ENCODE measurements around the gene SULT4A1.

The SULT4A1 gene

DNA sequence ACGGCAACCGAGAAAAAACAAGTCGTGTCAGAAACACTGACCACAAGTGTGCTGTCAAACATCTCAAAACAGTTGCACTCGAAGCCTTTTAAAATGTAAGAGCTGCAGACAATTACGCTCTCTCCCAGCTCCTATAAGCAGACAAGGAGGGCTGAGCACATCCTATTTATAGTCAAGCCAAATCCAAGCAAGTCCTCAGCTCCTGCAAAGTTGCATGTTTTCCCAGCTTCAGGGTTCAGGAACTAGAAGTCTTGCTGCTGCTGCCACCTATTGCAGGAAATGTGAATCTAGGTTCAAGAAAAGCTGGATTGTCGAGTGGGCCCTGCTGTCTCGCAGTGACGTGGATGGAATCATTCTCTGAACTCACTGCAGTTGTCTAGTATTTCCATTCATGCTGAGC is 65.7 kb downstream of the SULT4A1 start:
- no peak for FAIRE-seq

DNA sequence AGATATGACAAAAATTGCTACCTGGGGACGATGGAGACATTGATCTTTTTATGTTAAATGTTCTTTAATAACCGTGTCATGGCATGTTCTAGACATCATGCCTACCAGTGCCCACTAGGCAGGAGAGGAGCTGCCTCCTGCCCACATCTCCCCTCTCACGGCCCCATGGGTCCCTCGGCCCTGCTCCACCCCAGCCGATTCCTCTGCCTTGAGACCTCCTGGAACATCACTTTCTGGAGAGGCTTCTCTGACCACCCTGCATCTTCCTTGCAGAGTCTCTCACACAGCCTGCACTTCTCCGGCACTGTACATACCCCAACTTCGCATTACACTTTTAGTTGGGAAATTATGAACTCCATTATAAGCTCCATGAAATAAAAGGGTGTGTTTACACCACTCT is 67.0 kb downstream of the SULT4A1 start:
- FAIRE-seq: no peak

DNA sequence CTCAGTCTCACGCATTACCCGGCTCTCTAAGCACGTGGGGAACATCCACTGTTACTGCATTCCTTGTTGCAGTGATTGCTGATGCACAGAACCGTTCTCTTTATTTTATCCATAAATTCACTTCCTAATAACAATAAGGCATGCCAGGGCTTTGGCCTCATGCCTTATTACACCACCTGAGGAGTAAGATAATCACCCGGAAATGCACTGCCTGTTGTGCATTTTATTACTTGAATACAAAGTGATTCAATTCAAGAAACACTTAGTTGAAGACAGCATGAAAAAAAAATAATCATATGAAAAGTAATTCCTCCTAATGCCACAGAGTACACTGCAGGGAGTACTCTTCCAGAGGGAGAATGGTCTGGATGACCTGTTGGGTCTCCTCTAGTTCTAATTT is 69.4 kb downstream of the SULT4A1 start:
- no peak for FAIRE-seq

DNA sequence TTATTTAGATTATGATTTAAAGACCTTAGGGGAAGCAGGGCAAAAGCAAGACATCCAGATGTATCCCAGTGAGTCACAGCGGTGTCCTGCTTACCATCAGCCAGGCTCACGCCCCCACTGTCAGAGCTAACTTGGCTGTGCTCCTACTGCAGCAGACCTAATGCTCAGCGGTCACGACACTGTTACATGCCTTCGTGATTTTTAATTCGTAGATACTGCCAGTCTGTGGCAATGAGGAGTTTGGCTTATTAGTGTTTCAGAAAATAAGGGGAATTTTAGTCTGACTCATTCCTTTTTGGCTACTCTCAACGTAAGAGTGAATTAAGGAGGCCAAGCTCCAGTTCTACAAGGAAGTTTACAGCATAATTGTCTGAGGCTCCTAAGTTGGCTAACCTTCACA is 72.9 kb downstream of the SULT4A1 start:
- peak; percentile 70 for FAIRE-seq

DNA sequence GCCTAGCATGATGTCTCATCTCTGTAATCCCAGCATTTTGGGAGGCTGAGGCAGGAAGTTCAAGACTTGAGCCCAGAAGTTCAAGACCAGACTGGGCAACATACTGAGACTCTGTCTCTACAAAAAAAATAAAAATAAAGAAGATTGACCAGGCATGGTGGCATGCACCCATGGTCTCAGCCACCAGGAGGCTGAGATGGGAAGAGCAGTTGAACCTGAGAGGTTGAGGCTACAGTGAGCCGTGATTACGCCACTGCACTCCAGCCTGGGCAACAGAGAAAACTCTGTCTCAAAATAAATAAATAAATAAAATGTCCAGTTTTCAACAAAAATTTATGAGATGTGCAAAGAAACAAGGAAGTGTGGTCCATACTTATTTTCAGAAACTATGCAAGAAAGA is 78.5 kb downstream of the SULT4A1 start:
- FAIRE-seq: no peak

DNA sequence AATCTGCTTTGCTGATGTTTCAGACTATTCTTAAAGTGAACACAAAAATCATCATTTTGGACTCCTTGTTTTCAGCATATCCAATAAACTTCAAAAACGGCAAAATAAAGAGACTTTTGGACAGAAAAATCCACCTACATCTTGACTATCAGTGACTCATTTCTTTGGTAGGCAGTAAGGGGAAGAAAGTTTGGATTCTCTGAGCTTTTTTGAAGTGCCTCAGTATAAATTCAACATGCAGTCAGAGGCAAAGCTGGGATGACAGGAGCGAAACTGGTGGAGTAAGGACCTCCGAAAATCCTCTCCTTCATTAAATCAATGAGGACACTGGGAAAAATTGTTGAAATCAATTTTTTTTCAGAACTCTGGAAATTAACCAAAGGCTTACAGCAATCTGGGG is 79.9 kb downstream of the SULT4A1 start:
- FAIRE-seq: no peak

DNA sequence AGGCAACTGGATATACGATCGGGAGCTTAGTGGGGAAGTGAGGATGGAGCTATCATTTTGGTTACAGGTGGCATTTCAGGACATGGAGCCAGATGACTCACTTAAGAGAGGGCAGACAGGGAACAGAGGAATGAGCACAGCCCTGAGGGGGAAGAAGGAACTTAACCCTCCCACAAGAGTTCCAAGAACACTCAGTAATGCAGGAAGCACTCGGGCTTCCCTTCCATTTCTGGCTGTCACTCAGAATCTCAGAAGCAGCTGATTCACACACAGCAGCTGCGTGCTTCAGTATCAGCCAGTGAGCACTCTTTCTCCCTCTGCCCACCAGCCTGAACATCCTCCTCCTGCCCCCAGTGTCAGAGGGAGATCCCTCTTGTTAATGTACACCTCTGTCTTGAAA is 85.0 kb downstream of the SULT4A1 start:
- FAIRE-seq: no peak

DNA sequence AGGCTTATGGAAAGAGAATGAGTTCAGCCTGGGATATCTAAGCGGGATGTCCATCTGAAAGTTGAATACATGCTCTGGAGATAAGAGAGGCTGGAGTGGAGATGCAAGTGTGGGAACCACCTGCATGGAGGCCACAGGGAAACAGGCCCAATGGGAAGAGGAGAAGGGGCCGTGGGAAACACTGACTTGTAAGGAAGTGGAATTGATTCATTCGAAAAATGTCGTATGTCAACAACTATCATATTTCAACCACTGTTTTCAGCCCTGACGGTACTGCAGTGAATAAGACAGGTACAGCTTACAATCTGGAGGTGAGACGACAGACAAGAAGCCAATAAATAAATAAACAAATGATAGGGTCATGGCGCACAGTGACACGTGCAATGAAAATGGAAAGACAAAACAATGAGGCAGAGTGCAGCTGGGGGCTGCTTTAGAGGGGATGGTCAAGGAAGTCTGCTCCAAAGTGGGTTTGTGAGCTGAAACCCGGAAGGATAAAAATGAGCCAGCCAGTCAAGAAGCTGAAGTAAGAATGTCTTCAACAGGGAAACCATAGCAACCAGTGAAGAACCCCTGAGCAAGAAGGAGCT is 86.1 kb downstream of the SULT4A1 start:
- FAIRE-seq: no peak
